HG03097 (cell line): ENCODE data around the gene SP7.

ENCODE experiments used
- ATAC-seq: cut with Tn5 transposase; IDR thresholded peaks from one replicate; pipeline ENCODE4 v1.9.1; 2021; ENCODE audit not compliant: unreplicated experiment, low FRiP score

Gene SP7

DNA sequence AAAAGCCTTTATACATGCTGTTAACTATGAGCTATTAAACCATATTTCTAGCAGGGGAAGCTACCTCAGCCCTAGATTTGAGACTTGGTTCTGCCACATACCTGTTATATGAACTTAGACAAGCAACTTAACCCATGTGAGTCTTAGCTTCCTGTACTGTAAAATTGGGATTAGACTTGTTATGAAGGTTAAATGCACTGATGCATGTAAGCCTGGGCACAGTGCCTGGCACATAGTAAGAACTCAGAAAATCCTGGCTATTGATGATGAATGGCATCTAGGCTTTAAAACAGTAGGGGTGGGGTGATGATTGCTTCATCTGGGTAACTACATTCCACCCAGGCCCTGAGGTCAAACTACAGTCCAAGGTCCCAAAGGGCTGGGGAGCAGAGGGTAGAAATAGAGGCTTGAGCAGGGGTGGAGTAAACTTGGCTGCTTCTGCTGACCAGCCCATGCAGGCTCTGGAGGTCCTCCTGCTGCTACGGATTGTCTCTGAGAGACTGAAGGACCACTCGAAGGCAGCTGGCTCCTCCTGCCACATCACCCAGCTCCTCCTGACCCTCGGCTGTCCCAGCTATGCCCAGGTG, 56.8 kb downstream of the SP7 start:
- ATAC-seq, result no peak

DNA sequence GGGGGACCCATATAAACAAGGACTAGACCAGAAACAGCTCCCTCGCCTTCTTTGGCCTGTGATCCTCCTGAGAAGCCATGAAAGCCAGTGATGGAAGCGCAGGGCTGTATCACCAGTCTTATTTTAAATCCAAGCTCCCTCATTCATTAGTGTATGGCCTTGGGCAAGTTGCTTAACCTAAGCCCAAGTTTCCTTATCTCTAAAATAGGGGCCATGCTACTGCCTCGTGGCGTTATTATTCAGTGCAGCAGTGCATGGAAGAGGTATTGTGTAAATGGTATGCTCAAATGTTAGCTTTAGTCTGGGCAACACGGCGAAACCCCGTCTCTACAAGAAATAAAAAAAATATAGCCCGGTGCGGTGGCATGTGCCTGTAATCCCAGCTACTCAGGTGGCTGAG, 58.2 kb downstream of the SP7 start:
- no peak for ATAC-seq
